Measurements from ENCODE around the gene NEK5.

NEK5 gene

DNA sequence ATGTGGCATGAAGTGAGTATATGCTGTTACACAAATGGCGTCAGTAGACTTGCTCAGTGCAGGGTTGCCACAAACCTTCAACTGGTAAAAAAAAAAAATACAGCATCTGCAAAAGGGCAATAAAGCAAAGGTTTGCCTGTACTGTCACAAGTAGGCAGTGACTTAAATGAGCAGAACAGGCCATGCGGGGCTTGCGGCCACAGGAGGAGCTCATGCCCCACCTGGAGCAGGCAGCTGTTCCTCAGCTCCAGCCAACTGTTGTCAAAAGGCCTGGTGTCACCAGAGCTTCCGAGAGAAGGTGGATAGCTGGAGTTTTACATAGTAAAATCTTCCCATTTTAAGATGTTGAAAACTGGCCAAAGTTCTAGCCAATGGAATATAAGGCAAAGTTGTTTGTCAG lies 125.3 kb downstream of the NEK5 start:
- H3K4me3 ChIP-seq (ENCODE audit: low read depth, low read length), result no peak overlapping the region
- no peak for TF ChIP-seq CTCF (conservative IDR thresholded peaks at IDR 0.05; ENCODE audit: low read depth, low read length)
- no peak for DNase-seq (ENCODE audit: low read depth)

- no peak overlapping the region for H3K4me3 ChIP-seq (ENCODE audit: low read depth, low read length)
- no peak for TF ChIP-seq CTCF (conservative IDR thresholded peaks at IDR 0.05; ENCODE audit: low read depth, low read length)
- no peak for DNase-seq (ENCODE audit: low read depth)
Measured at GRCh38 chr13:52002361-52002760, 126.5 kb downstream of the NEK5 start.

DNA sequence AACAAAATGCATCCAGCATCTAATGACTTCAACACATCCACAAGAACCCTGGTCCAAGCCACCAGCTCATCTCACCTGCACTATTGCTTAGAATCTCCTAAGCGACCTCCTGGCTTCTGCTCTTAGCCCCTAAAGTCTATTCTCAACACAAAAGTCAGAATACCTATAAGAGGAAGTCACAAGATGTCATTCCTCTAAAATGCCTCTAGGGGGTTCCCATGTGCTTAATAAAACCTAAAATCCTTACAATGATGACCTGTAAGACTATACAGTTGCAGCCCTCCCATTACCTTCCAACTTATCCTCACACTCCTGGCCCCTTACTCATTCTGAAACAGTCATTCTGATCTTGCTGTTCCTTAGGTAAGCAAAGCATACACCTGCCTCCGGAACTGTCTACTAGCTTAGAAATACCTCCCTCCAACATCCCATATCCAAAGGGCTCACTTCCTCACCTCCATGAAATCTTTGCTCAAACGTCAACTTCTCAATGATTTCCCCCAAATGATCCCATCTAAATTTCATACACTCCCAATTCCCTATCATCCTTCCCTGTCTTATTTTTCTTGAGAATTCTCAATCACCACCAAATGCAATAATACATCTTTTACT lies 127.6 kb downstream of the NEK5 start:
- peak; percentile 64 for TF ChIP-seq CTCF (conservative IDR thresholded peaks at IDR 0.05; ENCODE audit: low read depth, low read length)
- H3K4me3 ChIP-seq (ENCODE audit: low read depth, low read length), result no peak overlapping the region
- peak; percentile 71 for DNase-seq (ENCODE audit: low read depth)

DNA sequence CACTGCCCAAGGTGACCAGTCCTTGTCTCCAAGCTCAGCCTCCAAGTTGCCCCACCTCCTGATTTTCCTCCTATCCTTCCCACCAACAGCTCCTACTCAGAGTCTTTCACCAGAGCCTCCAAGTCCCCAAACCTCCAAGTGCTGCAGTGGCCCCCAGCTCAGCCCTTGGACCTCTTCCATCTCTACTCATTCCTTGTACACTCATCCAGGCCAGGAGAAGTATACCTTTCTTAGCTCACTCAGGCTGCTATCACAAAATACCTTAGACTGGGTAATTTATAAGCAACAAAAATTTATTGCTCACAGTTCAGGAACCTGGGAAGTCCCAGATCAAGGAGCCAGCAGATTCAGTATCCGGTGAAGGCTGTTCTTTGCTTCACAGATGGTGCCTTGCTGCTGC lies 129.0 kb downstream of the NEK5 start:
- DNase-seq (ENCODE audit: low read depth), result no peak
- no peak for TF ChIP-seq CTCF (conservative IDR thresholded peaks at IDR 0.05; ENCODE audit: low read depth, low read length)
- H3K4me3 ChIP-seq (ENCODE audit: low read depth, low read length), result no peak overlapping the region

GRCh38 chr13:51999510-51999911 lies 129.4 kb downstream of the NEK5 start:
- no peak for DNase-seq (ENCODE audit: low read depth)
- H3K4me3 ChIP-seq (ENCODE audit: low read depth, low read length), result no peak overlapping the region
- no peak for TF ChIP-seq CTCF (conservative IDR thresholded peaks at IDR 0.05; ENCODE audit: low read depth, low read length)

GRCh38 chr13:51998723-51999509 lies 130.0 kb downstream of the NEK5 start:
- DNase-seq (ENCODE audit: low read depth), result no peak
- H3K4me3 ChIP-seq (ENCODE audit: low read depth, low read length), result no peak overlapping the region
- no peak for TF ChIP-seq CTCF (conservative IDR thresholded peaks at IDR 0.05; ENCODE audit: low read depth, low read length)

All from choroid plexus epithelial cell (primary cell).